GM18517 (cell line): ENCODE data around the gene GUCD1.
"Not testable (repeated sequence)": the region's sequence is repeated elsewhere in the genome, so short reads cannot be mapped to it uniquely, and the experiment has no call there.

Source experiments
- ATAC-seq: cut with Tn5 transposase; IDR thresholded peaks from one replicate; pipeline ENCODE4 v1.9.1; 2021; ENCODE audit warnings: mild to moderate bottlenecking, moderate library complexity; ENCODE audit not compliant: unreplicated experiment

The GUCD1 gene

DNA sequence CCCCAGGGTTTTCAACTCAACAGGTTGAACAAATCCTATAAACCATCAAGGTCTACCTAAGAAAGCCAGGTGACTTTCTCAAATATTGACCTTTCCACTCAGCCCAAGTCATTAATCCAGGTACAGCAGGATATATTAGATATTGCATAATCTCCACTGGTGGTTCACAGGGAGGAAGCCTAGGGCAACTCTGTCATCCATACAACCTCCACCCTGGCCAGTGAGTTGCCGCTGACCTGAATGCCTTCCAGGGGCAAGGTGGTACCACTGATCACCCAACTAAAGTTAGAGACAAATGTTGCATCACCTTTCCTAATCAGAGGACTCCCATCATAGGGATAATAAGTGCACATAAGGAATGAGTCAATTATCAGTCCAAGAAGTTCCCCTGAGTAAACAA, 22.9 kb downstream of the GUCD1 start:
- no peak for ATAC-seq

DNA sequence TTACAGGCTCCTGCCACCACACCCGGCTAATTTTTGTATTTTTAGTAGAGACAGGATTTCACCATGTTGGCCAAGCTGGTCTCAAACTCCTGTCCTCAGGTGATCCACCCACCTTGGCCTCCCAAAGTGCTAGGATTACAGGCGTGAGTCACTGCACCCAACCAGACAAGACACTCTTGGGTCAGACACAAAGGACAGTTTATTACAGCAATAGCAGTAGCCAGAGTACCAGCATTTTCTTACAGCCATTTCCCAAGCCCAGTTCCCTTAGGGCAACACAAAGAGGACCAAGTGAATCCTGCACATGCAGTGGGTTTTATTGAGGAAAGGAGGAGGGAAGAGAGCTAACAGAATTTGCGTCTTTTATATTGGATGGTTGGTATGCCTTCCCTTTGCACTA, 24.0 kb downstream of the GUCD1 start:
- ATAC-seq = not testable (repeated sequence)

DNA sequence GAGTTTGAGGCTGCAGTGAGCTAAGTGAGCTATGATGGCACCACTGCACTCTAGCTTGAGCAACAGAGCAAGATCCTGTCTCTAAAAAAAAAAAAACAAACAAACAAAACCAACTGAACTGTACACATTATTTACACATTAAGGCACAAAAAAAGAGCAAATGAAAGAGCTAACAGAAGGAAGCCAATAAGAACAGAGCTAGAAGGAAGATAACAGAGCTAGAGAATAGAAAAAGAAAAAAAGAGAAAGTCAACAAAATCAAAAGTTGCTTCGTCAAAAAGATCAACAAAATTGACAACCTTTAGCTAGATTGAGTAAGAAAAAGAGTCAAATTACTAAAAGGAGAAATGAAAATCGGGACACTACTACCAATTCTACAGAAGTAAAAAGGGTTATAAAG, 25.0 kb downstream of the GUCD1 start:
- ATAC-seq = no peak

DNA sequence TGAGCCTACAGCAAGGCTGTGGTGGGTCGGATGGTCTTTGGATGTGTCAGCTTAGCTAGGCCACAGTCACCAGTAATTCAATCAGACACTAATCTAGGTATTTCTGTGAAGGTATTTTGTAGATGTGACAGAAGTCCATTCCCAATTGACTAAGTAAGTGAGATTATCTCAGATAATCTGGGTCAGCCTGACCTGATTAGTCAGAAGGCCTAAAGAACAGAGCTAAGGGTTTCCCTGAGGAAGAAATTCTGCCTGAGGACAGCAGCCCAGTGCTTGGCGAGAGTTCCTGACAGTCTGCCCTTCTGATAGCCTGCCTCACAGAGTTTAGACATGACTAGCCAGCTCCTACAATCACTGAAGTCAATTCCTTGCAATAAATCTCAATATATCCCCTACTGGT, 28.7 kb downstream of the GUCD1 start:
- ATAC-seq = no peak

DNA sequence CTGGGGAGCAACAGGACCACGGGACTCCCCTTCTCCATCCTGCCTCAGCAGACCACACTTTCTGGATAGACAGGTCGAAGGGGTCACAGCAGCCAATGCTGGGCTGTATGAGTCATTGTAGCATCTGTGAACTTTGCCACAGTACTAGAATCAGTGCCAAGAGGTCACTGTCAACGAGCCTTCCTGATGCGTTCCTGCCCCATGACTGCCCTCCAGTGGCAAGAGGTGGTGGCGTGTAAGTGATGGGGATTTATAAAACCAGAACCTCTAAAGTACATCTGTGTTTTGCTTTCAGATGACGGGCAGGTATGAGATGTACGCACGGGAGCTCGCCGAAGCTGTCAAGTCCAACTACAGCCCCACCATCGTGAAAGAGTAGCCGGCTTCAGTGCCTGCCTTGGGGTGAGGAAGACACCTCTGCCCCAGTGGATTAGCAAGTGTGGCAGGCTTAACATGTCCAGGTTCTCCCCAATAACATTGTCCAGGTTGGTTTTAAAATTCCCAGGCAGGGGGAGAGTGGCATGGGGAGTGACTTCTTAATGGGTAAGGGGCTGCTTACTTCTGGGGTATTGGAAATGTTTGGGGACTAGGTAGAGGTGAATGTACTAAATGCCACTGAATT, 29.4 kb downstream of the GUCD1 start:
- ATAC-seq = no peak

DNA sequence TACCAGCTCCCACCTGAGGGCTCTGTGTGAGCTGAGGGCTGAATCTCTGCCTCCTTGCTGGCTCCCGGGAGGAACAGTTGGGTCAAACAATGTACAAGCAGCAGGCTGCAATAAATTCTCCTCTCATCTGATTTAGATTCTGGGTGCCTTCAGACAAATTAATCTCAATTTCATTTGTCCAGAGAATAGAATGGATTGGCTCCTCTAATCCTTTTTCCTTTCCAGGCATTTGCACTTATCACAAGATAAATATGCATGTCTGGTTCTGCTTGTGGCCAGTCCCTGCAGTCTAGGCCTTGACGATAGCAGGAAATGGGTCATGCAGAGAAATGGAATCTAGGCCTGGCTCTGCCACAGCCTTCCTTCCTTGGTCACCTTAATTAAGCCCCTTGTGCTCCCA, 31.1 kb downstream of the GUCD1 start:
- ATAC-seq = no peak

DNA sequence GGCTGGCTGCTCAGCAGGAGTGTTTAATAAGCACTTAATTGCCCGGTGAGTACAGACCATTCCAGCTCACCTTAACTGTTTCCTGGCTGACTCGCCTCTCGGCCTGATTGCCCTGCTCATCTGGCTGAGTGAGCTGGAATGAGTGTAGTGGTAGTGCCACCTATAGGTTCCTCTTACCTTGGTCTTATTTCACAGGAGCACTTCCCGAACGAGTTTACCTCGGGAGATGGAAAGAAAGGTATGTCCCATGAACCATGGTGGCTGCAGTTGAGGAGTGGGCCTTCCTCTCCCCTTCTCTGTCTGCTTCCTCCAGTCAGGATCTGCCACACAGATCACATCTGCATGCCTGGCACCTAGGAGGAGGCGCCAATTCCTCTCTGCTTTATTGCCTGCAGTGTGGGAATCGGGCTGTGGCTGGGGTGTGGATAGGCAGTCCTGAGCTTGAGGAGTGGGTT, 33.1 kb downstream of the GUCD1 start:
- ATAC-seq = no peak

DNA sequence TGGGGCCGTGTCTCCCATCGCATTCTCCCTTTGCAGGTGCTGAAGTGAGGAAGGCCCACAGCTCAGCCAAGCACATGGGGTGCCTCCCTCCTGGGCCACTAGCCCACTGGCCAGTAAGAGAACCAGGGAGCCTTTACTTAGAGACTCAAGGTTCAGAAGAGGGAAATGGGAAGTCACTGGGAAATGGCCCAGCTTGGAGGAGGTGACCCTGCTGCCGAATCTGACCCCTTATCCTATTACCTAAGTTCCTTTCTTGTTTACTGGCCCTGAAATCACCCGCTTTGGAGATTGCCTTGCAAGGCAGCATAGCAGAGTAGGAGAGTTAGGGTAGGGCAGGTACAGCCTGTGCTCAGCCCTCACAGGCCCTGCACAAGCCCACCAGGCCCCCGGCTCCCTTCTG, 35.4 kb downstream of the GUCD1 start:
- ATAC-seq = no peak

DNA sequence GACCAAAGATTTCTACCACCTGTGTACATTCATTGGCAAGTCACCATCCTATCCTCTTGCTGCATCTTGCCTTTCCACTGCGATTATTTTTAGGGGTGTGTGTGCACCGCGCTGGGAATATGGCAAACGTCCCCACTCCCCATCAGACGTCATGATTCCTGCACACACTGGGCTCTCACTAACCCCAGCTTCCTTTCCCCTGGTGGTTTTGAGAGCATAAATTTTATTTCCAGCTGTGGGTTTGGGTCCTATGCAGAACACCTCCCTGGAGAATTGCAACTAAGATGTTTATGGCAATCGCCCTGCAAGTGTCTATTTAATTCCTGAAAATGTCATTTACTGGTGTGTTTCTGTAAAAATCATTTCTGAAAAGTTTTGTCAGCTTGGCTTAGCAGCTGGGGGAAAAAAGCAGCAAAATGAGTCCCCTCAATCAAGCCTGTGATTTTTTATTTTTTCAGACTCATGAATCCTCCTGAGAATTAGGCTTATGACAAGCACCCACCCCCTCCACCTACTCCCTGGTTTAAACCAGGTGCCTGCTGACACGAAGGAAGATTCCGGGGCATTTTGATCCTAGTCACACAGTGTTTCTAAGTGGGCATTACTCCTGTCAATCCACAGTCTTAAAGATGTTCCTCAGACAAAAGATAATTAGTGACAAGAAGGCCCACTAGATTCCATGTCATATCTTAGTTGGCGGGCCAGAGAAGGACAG, 36.0 kb downstream of the GUCD1 start:
- no peak for ATAC-seq

DNA sequence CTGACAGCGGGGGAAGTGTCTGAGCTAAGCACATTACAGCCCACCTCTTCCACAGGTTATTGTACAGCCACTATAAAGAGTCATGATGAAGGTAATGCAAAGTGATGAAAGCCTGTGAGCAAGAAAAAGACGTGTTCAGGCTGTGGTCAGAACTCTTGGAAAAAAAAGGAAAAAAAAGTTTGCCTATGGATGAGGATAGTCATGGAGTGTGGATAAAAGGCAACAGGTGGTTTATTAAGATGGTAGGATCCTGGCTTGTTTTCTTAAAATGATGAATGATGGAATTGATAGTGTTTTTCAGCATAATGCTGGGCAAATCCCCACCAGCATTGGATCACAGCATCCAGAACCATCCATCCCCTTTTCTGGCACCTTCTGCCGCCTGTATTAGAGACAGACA, 36.7 kb downstream of the GUCD1 start:
- ATAC-seq = no peak

DNA sequence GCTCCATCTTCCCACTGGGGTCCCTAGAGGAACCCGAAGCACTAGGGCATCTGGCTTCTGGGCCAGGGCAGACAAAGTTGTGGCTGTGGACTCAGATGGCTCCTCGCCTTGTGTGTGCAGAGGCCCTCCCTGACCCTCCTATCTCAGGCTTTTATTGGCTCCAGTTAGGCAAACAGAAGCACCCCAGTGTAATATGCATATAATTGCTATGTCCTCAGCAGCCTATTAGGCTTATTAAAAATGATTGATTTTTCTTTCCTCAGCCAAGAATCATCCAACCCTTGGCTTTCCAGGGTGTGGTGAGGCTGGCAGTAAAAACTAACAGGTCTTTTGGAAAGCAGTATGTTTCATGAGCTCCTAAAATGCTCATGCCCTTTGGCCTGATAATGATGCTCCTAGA, 37.5 kb downstream of the GUCD1 start:
- ATAC-seq = no peak

DNA sequence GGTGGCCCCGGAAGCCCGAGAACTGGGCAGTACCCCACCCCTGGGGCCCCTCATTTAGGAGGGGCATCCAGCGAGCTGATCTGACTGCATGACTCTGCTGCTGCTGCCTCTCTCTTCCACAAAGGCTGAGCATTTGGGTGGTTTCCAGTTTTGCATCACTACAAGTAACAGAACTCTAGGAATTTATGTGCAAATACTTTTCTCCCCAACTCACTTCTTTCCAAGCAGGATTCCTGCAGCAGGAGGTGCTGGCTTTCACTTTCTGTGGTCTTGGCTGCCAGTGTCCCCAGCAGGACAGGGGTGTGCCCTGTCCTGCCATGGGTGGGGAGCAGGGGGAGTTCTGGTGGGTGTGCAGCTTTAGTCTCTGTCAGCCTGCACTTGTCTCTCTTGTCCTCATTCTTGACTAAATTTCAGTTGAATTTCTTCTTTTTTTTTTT, 38.6 kb downstream of the GUCD1 start:
- ATAC-seq = no peak

DNA sequence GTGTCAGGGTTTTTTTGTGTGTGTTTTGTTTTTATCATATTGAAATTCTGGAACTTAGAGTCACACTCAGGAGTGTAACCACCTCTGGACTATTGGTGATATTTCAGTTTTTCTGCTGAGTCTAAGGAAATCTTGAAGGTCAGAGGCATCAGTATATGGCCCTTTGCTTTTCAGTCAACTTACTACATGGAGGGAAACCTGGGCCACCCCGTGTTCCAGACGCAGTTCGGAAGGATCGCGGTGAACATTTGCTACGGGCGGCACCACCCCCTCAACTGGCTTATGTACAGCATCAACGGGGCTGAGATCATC, 40.0 kb downstream of the GUCD1 start:
- no peak for ATAC-seq

DNA sequence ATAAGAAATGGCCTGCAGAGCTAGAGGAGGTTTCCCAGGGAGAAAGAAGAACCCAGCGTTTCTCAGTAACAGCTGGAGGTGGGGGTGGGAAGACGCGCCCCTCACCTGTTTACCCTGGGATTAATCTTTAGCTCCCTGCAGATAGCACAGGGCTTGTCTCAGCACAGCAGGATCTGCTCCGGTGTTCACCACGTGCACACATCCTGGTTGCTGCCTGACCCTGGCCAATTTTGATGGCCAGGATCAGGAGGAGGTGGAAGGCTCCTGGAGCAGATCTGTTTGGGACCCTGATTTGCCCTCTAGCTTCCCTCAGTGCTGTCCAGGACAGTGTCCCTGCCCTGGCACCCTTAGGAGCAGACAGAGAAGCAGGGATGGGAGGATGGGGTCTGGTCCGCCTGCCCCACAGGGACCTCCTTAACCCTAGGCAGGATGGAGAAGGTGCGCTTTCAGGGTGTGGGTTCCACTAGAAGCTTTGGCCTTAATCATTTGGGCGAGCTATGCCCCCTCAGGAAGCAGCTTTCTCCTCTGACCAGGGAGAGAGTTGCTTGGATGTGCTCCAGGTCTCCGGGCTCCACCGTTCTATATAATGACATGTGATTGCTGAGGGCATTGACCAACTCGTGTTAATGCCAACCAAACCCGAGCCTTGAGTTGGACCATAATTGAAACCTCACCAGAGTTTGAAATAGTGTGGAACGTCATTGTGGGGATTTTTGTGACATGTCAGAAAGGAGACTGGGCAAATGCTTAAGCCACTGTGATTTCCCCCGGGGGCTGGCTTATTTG, 40.5 kb downstream of the GUCD1 start:
- no peak for ATAC-seq

DNA sequence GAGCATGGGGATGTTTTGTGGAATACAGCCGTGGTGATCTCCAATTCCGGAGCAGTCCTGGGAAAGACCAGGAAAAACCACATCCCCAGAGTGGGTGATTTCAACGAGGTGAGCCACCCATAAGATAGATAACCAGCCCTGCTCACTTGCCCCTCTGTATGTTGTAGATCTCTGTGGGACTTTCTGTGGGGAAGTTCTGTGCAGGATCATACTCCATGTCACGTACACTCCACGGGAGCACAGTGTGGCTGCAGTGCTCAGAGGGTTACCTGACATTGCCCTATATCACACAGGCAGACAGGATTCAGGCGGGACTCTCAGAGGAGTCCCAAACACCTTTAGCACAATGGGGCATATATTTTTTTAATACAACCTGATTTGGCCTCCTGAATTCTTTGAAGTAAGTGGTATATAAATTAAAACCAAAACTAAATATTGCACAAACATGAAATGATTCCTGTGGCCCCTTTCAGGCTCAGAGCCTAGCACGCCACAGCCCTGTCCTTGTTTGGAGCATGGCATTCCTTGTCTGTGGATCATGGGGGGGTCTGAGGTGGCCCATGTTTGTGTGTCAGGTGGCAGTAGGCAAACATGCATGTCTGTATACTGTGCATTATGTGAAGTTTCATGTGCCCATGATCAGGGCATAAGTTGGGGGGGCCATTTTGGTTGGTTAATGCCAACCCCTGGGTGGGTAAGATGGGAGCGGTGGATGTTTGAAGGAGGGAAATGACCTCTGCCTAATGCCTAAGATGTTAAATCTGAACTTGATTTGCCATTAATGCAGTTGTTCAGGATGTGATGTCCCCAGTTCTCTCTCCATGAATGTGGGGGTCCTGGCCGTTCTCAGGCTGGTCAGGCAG, 41.3 kb downstream of the GUCD1 start:
- no peak for ATAC-seq

DNA sequence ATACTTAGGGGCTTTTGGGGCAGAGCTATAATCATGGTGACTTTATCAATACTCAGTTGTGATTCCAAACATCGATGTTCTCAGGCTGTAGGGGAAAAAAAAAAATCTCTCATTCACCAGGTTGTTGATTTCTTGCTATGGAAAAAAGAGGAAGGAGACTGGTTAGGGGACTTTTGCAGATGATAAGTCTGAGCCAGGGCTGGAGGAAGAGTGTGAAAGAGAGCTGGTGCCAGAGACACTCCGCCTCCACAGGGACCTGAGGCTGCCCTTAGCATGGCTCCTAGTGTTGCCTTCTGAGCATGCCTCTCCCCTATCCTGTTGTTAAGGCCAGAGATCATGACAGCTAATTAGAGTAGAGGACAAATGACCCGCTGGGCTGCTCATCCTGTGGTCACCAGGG, 42.9 kb downstream of the GUCD1 start:
- ATAC-seq = no peak

DNA sequence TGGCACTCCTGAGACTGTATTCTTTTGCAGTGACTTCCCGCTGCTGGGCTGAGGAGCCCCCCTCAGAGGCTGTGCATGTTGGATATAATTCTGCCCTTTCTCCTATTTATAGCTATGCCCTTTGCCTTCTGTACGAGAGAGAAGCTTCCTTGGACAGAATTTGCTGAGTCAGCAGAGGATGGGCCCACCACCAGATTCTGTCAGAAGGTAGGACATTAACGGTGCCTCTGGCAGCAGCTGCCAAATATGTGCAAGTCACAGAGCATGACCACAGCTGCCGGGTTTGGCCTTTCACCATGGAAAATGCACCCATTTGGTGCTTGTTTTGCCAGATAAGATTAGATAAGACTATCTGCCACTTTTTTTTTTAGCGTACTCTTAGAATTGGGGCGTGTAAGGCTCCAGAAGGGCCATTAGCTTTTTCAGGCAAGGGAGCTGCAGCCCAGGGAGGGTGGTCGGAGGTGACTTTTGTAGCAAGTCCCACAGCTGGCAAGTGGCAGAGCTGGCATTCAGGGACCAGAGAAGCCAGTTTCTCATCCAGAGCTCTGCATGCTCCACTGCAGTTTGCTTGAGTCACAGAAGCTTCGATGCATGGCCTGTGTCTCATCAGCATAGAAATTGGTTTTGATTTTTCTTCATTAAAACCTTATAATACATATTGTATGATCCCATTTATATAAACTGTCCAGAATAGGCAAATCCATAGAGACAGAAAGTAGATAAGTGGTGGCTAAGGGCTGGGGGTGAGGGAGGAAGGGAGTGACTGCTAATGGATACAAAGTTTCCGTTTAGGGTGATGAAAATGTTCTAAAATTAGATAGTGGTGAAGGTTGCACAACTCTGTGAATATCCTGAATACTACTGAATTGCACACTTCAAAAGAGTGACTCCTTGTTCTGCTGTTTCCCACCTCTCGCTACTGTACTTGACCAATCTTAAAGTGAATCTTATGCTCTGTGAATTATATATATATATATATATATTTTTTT, 44.0 kb downstream of the GUCD1 start:
- no peak for ATAC-seq

DNA sequence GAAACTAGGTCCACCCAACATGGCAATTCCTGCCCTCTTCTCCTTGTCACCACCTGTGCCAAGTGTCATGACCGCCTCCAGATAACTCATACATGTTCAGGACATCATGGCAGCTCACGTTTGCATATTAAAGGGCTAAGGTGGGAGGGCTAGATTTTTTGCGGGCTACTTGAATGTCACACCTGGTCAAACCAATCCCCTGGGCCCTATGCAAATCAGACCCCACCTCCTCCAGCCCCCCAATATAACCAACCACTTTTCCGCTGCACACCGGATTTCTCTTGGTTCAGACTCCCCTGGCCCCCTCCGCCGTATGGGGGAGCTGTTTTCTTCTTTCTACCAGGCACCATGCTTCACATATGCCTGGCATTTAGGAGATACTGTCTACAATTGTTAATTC, 47.2 kb downstream of the GUCD1 start:
- ATAC-seq = no peak

DNA sequence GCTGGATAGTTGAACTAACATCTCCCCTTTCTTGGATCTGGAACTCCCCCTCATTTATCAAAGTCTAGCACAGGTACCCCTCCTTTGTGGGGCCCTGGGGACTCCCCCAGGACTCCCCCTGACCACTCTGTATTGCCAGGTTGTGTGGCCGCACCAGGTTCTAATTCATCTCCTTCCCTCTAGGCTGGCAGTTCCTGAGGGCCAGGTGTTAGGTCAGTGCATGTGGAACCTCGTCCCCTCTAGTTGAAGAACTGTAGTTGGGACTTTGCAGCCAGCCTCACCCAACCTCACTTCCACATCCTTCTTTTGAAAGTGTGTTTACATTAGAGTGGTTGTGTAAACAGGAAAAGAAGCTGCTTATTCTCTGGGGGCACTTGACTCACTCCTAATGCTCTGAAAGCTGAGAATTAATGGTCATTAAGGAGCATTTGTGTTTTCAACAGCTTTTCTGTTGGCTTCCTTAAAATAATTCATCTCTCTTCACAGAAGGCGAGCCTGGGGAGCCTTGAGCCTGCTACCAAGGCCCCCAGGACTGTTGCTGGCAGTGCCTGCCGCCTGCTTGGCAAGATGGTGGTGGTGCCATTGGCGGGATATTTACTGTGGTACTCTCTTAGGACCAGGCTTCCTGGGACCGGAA, 48.0 kb downstream of the GUCD1 start:
- no peak for ATAC-seq
